ENCODE results near the gene ERICH6B.

ERICH6B gene

GRCh38 chr13:45598597-45598996 lies 16.9 kb downstream of the ERICH6B start:
- no peak for DNase-seq

GRCh38 chr13:45596800-45597475 lies 18.6 kb downstream of the ERICH6B start:
- DNase-seq, result no peak

- no peak for DNase-seq
Measured at GRCh38 chr13:45595965-45596364, 19.6 kb downstream of the ERICH6B start.

GRCh38 chr13:45594764-45595163 lies 20.8 kb downstream of the ERICH6B start:
- DNase-seq, result no peak

GRCh38 chr13:45594227-45594626 lies 21.3 kb downstream of the ERICH6B start:
- DNase-seq, result no peak

GRCh38 chr13:45592758-45593157 lies 22.8 kb downstream of the ERICH6B start:
- no peak for DNase-seq

- no peak for DNase-seq
Measured at GRCh38 chr13:45590066-45590465, 25.5 kb downstream of the ERICH6B start.

GRCh38 chr13:45587897-45588296 lies 27.6 kb downstream of the ERICH6B start:
- DNase-seq, result no peak

- DNase-seq, result no peak
Measured at GRCh38 chr13:45584816-45585215, 30.7 kb downstream of the ERICH6B start.

GRCh38 chr13:45582408-45583076 lies 33.0 kb downstream of the ERICH6B start:
- no peak for DNase-seq

- DNase-seq, result no peak
Measured at GRCh38 chr13:45576466-45576865, 39.1 kb downstream of the ERICH6B start.

- DNase-seq, result no peak
Measured at GRCh38 chr13:45575830-45576180, 39.7 kb downstream of the ERICH6B start.

GRCh38 chr13:45575146-45575829 lies 40.3 kb downstream of the ERICH6B start:
- no peak for DNase-seq

GRCh38 chr13:45565331-45565730 lies 50.2 kb downstream of the ERICH6B start:
- DNase-seq, result no peak

GRCh38 chr13:45564133-45564776 lies 51.3 kb downstream of the ERICH6B start:
- no peak for DNase-seq

- DNase-seq, result no peak
Measured at GRCh38 chr13:45554604-45555109, 60.9 kb downstream of the ERICH6B start.

- DNase-seq, result no peak
Measured at GRCh38 chr13:45548281-45548680, 67.3 kb downstream of the ERICH6B start.

GRCh38 chr13:45546410-45546765 lies 69.2 kb downstream of the ERICH6B start:
- no peak for DNase-seq

- DNase-seq, result no peak
Measured at GRCh38 chr13:45545686-45546409, 69.7 kb downstream of the ERICH6B start.

- DNase-seq, result no peak
Measured at GRCh38 chr13:45544520-45544919, 71.0 kb downstream of the ERICH6B start.

GRCh38 chr13:45542878-45543277 lies 72.7 kb downstream of the ERICH6B start:
- no peak for DNase-seq

- no peak for DNase-seq
Measured at GRCh38 chr13:45542391-45542790, 73.1 kb downstream of the ERICH6B start.

GRCh38 chr13:45541806-45542205 lies 73.7 kb downstream of the ERICH6B start:
- DNase-seq, result no peak

All from activated CD8-positive, alpha-beta memory T cell treated with anti-CD3 and anti-CD28 coated beads, Interleukin-2, amount 50 U/mL, for 48 hours (primary cell).